T-helper 1 cell (primary cell): Measurements from ENCODE around the gene RCAN1.
A peak's percentile ranks its signal among the peaks of the same experiment; 100 is the strongest.
"Not testable (repeated sequence)": the region's sequence is repeated elsewhere in the genome, so short reads cannot be mapped to it uniquely, and the experiment has no call there.

Experiments
- DNase-seq, 5 donors: peaks; one replicate each; pipeline ENCODE4 v3.0.0-alpha.2; 2012 to 2020

The RCAN1 gene

DNA sequence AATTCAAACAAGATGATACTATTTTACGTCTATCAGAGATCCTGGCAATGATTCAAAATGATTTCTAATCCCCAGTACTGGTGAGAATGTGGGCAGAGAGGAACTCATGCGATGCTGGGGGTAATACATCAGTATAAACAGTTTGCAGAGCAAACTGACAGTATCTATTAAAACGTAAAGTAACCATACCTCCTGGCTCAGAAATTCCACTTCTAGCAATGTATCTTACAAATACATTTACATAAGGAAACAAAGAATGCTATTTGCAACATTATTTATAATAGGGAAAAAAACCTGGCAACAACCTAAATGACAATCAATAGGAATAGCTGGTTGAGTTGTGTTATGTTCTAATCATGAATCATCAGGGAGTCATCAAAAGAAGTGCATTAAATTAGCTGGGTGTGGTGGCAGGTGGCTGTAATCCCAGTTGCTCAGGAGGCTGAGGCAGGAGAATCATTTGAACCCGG, 15.9 kb downstream of the RCAN1 start:
- DNase-seq: no peak

DNA sequence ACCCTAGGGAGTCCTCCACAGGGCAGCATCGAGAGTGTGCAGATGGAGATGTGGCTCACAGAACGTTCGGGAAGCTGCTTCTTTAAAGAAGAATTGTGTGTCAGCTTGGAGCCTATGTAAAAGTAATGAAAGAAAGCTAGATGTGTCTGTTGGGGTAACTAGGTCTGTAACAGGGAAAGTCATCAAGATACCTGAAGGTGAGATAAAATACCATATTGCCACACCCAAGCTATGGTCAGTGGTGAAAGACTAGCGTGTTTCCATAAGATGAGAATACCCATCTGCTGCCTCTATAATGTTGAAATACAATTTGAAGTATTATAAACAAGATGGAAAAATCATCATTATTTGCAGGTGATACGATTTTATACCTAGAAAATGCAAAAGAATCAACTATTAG, 17.5 kb downstream of the RCAN1 start:
- DNase-seq: no peak

DNA sequence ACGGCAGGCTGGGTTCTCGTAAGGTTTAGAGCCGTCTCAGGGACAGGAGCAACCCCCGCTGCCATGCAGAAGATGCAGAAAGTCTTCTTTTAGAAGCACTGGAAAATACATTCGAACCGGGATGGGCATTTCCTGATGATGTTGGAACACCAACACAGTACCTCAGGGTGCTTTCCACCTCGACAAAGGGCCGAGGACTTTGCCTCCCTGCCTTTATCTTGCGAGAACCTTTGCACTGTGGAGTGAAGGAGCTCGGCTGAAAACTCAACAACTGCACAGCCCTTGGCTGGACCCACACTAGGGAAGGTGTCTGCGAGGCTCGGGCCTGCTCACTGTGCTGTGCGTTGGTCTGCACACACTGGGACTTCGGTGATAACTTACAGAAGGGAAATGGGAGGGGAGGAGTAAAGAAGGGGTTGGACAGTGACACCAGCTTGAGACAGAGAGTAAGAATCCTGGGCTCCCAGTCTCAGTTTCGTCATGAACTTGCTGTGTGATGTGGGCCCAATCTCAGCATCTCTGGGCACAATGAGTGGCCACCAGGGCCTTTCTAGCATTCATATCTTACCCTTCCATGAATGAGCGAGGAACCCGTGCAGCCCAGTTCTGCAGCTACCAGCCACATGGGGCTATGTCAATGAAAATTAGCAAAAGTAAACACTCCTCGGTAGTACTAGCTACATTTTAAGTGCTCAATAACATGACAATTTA, 18.2 kb downstream of the RCAN1 start:
- no peak for DNase-seq

DNA sequence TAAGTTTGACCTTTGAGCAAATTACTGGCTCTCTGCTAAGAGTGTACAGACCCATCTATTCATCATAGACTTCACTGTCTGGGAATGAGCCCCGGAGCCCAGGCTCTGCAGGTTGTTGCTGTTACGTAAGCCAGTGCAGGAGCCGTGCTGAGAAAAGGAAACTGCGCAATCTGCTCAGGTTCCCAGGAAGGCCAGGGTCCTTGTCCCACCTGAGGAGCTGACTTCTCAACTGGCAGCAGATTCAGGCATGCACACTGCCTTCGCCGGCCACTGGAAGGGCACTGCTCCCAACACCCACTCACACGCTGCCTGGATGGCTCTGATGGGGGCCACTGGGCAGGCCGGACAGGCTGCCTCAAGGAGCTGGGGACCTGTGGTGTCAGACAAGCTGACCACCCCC, 19.5 kb downstream of the RCAN1 start:
- DNase-seq: no peak

DNA sequence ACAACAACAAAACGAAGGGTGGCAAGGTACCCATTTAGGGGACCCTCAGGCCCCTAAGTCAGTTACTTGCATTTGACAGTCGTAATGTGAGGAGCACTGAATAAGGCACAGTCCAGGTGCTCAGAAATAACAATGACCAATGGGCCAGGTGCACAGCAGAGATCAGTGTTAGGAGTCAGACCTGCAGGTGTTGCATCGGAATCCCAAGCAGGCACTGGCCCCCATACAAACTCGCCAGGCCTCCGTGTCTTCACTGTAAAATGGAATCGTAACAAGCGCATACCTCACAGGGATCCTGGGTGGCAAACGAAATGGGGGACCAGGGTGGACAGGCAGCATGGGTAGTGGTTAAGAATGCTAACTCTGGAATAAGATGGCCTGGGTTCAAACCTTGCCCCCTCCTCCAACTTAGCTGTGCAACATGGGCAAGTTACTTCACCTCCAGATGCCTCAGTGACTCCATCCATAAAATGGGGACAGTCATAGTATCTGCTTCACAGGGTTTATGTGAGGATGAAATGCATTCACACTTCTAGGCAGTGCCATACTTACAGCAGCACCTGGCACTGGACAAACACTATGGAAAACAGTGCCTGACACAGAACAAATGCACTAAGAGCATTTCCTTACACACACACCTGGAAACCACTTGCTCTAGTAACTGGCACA, 20.2 kb downstream of the RCAN1 start:
- no peak for DNase-seq

DNA sequence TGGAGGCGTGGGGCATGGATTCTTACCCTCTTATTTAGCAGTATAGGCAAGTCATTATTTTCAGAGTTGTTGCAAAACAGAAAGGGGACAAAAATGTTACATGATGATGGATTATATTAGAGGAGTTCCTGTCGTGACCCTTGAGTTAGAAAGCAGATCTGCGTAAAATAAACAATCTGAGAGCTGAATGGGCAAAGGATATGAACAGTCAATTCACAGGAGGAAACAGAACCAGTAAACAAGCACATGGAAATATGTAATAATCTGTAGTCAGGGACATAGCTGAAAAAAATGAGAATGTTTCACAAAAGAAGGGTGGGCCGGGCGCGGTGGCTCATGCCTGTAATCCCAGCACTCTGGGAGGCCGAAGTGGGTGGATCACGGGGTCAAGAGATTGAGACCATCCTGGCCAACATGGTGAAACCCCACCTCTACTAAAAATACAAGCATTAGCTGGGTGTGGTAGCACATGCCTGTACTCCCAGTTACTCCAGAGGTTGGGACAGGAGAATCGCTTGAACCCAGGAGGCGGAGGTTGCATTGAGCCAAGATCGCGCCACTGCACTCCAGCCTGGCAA, 20.9 kb downstream of the RCAN1 start:
- DNase-seq: no peak

DNA sequence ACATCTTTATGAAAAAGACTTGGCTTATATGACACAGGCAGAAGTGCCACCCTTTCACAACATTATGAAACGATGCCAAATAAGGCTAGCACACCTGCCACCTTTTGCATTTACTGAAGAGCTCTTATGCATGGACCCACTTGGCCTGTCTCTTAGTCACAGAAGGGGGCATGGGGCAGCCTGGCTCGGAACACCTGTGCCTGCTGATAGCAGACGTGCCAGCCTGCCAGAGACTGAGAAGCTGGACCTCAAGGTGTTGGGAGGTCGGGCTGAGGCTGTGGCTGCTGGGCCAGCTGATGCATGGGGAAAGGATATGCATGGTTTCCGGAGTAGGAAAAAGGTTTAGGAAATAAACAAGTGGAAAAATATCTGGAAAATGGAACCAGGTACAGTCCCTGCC, 21.5 kb downstream of the RCAN1 start:
- DNase-seq: no peak

DNA sequence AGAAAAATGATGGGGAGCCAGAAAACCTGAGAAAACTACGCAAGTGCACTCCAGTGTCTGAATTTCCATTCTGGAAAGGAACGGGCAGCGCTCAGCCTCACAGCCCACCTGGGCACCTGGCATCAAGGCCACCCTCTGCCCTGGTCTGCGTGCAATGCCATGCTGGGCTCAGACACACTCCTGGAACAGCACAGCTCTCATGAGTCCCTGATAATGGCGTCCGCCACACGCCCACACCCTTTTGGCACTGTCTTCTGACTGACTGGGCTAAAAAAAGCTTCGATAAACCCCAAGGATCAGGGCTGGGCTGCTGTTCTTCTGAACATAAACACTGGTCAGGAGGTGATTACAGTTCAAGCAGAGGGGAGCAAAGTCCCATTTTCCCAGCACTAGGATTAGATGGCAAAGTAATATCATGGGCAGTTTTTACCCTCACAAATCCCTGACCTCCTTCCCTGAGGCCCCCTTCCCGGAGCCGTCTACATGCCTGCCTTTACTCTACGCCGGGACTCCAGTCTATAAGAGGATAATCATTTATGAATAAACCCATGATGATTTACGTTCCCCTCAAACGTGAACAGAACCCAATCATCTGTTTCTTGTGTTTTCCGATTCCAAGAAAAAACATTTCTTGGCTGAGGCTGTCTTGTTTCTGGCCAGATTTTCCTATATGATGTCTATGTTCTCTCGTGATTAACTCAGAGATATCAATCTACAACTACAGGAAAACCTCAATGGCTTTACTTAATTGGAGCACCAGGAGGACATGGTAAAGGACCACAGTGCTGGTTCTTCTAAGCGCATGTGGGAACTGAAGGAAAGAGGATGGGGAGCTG, 22.6 kb downstream of the RCAN1 start:
- DNase-seq: no peak

DNA sequence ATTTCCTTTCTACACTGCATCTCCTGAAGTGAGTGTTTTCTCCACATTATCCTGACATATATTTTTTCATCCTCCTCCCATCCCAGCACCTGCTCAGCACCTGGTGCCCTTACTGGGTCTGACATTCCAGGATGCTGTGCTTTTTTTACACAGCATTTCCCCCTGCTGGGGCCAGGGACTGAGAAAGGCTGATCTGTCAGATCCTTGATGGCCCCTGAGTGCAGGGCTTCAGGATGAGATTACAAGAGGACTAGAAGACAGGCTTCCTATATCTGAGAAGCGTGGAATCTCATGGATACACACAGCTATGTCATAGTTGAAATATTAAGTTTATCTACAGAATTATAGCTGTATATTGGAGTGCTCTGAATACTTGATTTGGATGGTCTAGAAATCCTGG, 24.4 kb downstream of the RCAN1 start:
- no peak for DNase-seq

DNA sequence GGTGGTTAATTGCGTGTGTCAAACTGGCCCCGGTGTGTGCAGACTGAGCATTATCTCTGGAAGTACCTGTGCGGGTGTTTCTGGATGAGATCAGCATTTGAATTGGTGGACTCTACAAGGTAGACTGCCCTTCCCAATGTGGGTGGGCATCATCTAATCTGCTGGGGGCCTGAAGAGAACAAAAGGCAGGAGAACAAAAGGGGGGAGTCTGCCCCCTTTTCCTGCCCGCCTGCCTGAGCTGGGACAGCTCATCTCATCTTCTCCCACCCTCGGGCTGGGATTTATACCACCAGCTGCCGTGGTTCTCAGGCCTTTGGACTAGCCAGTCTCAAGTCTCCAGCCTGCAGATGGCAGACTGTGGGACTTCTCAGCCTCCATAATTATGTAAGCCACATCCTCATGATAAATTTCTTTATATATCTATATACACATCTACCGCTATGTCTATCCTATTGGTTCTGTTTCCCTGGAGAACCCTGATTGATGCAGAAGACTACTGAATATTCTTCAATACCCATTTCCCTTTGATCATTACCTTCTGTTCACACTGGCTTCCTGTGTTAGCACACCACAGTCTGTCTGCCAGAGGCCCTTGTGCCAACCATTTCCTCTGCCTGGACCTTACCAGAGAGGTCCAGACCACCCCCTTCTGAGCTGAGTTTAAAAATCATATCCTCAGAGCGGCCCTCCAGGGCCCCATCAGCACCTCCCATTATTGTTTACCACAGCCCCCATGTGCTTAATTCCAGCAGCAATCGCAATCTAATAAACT, 25.2 kb downstream of the RCAN1 start:
- DNase-seq: no peak

DNA sequence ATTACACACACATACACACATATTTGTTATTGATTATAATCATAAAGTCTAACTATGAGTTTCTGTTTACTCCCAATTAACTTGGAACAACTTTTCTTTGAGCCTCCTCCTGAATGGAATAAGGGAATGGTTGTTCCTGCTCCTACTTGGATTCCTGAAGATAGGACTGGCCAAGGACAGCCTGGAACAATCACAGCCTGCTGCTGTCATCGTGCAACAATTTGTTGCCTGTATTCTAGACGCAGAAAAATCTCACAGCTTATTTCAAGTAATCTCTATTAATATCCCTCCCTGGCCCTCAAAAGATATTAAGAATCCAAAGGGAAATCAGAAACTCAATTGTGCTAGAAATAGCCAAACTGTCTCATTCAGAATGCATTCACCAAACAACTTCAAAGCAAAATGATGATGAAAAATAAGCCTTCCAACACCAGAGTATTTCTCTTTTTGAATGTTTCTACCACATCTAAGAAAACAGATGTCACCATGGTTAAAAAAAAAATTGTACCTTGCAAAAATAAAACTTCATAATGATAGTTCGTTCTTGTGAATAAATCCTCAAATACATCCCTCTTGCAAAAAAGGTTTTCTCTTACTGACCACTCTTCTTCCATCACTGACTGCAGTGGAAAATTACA, 30.9 kb downstream of the RCAN1 start:
- DNase-seq: no peak

DNA sequence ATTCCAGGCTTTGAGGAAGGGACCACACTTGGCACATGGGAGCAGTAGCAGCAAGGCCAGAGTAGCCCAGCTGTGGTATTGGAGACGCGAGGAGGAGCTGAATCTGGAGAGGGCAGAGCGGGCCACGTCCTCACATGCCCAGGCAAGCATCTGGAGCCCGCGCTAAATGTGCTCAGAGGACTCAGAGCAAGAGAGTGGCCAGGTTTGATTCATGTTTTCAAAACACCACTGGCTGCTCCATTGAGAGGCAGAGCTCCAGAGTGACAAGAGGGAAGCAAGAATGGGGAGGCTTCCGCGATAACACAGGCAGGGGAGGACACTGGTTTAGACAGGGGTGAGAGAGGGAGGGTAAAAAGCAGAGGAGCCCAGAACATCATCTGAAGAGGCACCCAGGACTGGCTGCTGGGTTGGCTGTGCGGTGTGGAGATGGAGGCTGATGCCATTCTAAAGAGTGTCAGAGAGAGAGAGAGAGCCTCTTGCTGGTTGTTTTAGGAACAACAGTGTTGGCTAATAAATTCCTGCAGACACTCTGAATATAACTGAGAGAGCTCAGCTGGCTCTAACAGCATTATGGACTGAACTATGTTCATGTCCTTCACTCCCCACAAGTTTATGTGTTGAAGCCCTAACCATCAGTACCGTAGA, 32.3 kb downstream of the RCAN1 start:
- peak in 1 of 5 donors; percentile 16 for DNase-seq

DNA sequence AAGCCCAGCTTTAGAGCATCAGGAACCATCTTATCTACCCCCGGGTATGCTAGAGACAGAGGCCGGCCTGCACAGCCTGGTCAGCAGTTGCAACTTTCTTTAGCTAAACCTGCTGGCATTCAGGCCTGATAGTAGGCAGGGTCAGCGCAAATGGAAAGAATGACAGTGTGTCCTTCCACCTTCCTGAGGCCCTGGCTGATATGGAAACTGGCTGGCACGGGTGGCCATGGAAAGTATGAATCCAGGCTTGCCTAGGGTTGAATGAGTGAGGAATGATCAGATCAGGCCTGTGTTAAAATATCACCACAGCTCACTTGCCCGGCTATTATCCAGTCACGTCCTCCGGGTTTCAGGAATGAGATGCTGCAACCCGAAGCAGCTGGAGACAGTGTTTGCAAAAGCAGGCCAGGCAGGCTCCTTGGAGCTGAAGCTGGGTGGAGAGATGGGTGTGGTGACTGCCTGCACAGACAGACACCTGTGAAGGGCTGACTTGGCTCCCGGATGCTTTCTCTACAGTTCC, 34.7 kb downstream of the RCAN1 start:
- no peak for DNase-seq

DNA sequence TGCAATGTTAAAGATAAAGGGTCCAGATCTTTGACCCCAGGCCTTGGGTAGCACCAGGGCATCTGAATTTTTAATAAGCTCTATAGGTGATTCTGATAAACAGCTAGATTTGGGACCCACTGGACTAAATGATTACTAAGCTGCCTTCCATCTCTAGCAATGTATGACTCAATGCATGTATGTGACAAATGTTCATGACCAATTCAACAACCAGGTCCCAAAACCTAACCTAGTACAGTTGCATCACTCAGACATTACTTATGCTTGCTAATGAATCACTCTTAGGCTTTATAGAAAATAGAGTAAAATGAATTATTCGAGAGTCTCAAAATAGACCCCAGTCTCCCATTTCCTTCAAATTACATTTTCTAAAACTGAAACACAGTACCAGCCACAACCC, 35.5 kb downstream of the RCAN1 start:
- DNase-seq: no peak

DNA sequence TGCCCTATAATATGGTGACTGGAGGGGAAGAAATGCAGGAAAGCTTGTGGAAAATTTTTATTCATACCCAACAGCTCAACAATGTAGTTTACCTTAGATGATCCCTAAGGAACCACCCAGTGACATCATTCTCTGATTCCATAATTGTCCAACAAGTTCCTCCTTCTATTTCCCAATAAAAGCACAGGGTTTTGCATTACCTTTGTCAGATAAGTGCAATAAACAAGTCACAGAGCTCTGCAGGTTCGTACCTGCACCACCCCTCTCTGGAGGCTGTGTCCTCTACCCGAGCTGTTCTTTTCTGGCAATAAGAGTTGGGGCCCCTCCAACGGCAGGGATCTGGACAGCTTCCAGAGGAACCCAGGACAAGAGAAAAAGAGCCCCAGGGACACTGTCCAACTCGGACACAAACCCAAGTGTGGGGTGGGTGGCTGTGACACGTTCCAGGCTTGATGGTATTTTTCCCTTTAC, 38.8 kb downstream of the RCAN1 start:
- no peak for DNase-seq

DNA sequence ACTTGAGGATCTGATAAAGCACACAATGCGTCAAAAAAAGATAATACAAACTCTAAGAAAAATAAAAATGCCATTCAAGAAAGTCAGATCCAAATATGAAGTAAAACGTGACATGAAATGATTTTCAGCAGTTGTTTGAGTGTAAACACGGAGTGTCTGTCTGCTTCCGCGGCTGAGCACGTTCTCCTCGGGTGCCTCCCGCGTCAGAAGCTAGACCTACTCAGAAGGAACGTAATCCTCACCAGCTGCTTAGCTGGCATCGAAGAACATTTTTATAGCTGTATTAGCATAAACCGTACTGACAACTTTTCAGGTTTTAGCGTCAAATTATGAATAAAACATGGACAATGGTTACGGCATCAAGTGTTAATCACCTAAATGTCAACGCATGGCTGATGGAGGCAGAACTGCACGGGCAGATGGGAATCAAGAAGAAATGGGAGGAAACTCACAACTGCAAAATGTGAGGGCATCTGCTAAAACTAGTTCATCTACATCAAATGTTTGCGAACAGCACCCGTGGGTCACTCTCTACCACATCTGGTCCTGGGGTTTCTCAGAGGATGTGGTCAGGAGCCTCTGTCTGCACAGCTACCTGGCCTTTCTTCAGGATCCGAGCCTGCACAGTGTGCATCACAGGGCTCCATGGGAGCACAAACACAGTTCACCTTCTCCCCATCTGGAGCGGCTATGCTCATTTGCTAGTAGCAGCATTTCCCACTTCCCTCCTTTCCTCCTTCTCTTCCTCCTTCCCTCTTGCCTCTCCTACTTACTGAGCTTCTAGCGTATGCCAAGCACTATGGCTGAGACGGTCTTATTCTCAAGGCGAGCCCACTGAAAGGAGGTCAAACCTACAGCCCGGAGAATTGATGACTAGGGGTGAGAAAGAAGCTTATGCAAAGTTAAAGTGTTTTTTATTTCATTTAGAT, 40.0 kb downstream of the RCAN1 start:
- no peak for DNase-seq

DNA sequence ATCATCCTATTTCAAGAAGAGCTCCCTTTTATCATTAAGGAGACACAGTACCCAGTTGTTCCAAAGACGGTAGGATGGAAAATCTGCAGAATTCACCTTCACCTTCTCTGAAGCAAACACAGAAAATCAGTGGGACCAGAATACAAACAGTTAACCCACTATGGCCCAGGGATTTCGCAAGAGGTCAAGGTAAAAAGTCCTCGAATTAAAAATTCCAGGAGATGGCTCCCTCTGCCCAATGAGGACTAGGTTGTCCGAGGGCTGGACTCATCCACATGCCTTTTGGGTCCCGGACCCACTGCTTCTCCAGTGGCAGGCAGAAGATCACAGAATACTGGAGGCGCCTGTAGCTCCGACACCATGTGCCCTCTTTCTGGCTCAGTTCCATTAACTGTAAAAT, 42.9 kb downstream of the RCAN1 start:
- no peak for DNase-seq

DNA sequence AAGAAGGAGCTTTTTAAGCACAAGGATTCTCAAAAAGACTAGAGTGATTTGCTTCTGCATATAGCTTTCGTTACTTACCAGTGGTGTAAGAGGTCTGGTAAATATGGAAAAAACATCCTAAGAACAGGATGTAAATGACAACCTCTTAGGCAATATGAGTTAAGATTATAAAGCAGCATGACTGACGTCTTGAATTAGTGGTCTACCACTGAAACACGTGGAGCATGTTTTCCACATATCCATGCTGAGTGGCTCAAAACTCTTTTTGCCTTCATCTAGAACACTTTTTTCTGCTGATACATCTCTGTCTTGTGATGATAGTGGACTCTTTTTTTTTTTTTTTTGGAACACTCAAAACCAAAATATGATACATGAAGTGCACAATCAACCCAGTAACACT, 44.6 kb downstream of the RCAN1 start:
- no peak for DNase-seq

DNA sequence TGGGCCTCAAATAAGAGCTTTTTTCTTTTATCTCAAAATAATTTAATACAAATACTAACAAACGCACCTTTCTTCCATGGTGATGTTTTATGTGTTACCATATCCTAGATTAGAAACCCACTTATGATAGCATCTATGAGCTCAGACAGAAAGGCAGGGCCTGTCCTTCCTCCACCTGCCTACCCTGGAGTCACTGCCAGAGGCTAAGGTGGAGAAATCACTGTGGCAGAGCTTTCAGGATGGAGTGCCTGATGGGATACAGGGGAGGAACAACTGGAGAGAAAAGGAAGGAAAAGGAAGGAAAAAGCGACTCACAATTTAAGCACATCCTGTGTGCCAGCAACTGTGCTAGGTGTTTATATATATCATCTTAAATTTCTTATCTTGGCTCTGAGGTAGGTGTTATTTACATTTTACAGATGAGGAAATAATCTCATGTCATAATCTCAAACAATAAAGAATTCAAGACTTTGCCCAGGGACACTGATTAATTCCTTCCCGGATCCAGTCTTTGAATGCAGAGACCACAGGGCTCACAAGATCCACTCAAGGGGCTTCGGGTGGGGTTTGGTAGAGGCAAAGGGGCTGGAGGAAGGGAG, 45.4 kb downstream of the RCAN1 start:
- no peak for DNase-seq

DNA sequence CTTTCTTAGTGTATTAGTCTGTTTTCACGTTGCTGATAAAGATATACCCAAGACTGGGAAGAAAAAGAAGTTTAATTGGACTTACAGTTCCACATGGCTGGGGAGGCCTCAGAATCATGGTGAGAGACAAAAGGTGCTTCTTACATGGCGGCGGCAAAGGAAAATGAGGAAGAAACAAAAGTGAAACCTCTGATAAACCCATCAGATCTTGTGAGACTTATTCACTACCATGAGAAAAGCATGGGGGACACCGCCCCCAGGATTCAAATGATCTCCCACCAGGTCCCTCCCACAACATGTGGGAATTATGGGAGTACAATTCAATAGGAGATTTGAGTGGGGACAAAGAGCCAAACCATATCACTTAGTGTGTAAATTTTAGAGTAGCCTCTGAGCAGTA, 46.1 kb downstream of the RCAN1 start:
- not testable (repeated sequence) for DNase-seq
